NCI-H2107 (cell line): ENCODE results near the gene UNC13D.

Experiments
- DNase-seq: peaks from one replicate; lab custom pipeline; 2025; lab: John Stamatoyannopoulos, UW

Gene UNC13D

DNA sequence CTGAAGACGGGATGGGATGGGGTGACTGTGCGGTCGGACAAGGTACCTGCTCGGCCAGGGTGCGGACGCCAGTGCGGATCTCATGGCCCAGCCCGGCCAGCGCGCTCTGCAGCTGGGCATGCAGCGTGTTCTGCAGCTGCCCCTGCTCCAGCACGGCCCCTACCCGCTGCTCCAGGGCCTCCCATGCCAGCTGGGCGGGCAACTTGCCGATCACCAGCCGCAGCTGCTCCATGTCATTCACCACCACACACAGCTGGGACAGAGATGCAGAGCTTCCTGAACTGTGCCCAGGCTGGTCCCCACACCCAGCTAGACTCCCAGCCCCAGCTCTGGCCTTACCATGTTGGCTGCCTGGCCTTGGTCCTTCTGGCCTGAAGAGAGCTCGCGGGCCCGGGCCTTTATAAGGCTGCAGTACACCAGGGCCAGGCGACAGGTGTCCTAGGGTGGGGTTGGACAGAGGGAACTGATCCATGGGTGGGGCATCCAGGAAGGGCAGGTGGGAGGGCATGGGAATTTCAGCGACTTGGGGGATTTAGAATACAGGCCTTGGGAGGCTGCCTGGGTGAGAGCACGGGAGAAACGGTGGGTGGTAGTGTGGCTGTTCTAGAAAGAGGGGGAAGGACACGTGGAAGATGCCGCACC is 9.8 kb downstream of the UNC13D start:
- DNase-seq: no peak

DNA sequence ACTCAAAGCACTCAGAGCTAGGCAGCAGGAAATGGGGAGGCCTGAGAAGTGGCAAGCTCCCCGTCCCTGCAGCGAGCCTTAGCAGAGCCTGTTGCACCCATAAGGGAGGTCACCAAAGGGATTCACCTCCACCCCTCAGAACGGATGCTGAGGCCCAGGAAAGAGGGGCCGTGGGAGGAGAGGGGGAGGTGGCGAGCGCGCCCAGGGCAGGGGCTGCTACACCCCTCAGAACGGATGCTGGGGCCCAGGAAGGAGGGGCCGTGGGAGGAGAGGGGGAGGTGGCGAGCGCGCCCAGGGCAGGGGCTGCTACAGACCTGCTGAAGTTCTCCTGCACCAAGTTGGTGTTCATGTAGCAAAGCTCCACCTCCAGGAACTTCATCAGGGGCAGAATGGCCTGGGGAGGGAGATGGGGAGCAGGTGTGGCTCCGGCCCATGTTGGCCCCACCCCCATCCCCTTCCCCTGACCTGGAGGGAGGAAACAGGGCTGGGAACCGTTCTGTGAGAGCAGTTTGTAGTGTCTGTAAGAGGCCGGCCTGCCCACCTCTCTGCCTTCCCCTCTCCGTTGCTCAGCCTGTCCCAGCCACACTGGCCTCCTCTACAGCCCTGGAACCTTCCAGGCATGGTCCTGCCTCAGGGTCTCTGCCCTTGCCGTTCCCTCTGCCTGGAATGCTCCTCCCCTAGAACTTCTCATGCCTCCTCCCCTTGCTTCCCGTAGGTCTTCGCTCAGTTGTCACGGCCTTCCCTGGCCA is 11.4 kb downstream of the UNC13D start:
- DNase-seq: no peak

DNA sequence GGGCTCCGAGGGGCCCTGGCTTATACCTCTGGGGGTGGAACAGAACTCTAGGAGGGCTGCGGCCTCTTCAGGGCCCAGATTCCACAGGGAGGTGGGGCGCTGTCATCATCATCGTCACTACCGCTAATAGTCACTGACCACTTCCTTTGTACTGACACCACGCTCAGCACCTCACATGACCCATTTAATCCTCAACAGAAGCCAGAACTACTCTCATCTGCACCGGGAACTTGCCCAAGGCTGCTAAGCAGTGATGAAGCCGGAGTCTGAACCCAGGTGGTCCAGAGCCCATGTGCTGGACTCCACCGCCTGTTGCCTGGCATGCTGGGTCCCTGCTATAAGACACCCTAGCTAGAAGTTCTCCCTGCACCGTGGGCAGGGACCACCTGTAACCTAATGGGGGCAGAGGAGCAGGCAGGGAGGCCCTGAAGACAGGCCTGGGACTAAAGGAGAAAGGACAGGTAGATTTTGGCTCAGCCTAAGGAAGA is 12.0 kb downstream of the UNC13D start:
- DNase-seq: no peak

DNA sequence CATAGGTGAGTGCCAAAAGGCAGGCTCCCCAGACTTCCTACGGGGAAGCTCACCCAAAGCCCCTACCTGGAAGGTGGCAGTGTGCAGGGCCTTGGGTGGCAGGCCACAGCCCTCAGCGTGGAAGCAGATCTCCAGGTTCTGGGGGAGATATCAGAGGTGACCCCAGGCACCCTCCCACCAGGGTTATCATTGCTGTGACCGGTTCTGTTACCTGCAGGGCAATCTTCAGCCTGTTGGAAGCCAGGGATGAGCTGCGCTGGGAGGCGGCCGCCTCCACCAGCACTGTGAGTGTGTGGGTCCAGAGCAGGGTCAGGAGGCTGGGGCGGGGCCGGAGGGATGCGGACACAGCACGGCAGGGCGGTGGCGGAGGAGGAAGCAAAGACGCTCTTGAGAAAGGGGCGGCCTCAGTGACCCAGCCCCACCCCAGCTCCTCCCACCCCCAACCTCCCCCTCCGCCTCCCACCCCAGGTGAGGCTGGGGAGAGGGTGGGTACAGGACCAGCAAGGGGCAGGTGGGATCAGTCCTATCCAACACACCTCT is 13.1 kb downstream of the UNC13D start:
- no peak for DNase-seq

DNA sequence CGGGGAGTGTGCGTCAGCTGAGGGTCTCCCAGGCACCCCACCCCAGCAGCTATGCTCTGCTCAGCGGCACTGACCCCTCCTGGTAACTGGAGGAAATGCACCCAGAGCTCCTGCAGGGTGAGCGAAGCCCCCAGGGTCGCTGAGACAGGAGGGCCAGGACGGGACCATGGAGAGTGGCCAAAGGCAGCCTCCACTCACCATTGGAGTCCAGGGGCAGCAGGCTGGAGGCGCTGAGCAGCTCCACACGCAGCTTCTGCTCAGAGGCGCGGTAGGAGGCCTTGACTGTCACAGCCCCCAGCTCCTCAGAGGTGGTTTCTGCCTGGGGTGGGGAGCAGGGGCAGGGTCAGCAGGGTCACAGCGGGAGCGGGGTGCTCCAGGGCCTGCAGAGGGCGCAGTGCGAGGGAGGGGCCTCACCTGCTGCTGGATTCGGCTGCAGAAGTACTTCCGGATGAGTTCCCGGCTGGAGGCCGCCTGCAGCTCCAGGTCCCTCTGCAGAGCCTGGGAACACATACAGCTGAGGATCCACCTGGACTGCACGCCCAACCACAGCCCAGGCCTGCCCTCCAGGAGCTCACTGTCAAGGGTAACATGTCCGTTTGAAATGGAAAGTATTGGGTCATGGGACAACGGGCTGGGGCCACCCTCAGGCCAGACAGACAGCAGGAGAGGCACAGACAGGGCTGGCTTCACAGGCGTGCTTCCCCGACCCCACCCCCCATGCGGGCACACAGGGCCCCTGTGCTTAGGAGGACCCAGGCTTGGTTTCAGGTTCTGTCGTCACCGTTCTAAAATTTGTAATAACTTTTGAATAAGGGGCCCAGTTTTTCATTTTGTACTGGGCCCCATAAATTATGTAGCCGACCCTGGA is 13.8 kb downstream of the UNC13D start:
- no peak for DNase-seq

DNA sequence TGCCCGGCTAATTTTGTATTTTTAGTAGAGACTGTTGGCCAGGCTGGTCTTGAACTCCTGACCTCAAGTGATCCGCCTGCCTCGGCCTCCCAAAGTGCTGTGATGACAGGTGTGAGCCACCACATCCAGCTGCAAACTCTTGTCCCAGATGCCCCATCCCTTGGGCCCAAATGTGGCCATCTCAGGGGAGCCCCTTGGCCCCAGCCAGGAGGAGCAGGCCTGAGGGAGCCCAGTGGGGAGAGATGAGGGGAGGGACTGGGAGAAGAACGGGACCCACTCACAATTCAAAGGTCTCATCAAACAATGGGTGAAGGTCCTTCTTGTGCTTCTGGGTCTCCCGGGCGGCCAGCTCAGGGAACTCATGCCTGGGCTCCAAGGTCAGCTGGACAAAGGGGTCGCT is 14.5 kb downstream of the UNC13D start:
- DNase-seq: no peak

DNA sequence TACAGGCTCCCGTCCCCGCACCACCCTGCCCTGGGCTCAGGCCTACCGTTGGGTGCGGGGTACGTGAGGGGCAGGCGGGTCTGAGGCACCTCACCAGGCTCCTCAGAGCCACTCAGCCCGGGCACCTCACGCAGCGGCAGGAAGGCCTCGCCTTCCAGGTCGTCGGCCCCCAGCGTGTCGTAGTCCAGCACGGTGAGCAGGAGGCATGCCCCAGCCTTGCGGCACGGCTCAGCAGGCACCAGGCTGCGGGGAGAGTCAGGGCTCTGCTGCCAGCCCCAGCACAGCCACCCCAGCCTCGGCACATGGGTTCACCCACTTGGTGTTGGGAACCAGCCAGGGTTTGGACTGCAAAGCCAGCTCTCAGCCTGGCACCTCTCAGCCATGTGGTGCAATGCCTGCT is 15.5 kb downstream of the UNC13D start:
- DNase-seq: no peak

DNA sequence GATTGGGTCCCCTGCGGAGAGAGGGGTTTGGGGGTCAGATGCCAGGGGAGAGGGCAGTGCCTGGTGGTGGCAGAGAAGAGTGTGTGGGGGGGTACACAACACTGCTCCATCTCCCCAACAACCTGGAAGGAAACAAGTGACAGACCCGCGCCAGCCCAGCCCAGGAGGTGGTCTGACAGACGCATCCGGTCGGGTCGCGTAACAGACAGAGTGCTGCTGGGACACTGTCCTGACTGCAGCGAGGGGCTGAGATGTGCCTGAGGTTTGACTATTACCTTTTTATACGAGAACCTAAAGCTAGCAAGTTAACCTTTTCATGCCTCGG is 16.2 kb downstream of the UNC13D start:
- DNase-seq: no peak

DNA sequence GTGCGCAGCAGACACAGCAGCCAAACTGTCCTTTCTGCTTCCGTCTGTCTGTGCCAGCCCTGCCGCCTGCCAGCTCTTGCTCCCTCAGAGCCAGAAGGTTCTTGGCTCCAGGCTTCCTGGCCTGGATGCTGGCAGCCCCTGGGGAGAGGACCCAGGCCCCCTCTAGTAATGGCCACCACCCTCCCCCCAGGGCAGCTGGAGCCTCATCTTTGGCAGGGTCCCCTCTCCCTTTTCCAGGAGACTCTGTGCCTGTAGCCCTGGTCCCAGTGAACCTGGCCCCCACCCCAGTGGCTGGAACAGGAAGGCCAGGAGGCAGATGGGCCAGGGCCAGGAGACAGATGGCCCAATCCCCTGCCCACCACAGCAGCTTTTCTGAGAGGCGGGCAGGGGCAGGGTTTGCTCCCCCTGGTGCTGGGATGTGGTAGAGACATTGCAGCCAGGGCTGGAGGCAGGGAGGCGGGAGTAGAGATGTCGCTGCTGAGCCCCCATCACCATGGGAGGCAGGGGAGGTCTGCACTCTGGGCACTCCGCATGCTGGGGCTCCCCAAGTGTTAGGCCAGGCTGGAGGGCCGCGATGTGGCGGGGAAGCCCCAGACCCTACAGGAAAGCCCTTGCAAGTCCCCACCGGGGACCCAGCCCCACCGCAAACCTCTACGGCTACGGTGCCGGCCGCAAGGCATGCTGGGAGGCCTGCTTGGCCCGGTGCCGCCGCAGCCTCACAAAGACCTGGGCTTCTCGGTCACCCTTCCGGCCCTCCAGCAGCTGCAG is 16.7 kb downstream of the UNC13D start:
- peak; percentile 72 for DNase-seq

DNA sequence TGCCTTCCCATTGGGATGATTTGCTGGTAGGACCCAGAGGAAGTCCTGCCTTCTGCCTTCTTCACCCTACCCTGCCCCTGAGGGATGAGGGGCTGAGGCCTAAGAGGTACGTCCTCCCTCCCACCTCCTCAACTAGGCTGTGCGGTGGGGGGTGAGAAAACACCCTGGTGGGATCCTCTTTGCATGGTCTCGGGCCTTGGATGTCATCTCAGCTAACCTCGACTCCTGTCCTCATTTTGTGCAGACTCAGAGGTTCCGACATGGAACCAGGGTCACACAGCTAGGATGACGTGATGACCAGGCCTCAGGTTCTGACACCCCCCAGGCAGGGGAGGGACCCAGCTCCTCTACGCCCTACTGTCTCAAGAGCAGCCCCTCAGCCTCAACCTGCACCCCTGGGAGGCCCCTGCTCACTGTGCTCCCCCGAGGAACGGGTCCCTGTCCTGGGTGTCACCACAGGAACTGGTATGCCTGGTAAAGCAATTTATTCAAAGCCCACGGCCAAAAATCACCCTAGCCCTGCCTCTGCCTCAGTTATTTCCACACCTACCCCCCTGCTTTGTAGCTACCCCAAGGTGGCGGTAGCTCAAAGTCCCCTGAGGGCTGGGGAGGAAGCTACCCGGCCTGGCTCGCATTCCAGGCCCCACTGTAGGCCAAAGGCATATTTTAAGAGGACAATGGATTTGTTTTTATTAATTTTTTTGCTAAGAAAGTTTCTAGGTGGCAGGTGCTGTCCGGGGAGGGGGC is 17.5 kb downstream of the UNC13D start:
- no peak for DNase-seq

DNA sequence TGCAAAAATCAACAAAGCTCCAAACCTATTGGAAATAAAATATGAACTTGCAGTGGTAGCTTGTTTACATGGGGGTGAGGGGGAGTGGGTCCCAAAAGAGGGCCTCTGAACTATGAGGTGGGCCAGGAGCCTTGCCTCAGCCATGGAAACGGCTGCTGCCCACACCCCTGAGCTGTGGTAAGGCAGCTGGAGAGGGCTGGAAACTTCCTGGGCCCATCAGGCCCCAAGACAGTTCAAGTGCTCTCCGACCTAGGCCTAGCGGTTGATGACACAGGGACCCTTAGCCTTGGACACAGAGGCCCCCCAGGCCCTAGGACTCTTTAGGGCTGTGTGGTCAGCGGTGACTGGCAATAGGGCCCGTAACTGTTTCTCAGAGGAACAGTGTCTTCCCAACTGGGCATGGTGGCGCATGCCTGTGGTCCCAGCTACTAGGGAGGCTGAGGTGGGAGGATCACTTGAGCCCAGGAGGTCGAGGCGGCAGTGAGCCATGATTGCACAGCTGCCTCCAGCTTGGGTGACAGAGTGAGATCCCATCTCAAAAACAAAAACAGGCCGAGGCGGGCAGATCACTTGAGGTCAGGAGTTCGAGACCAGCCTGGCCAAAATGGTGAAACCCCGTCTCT is 18.3 kb downstream of the UNC13D start:
- no peak for DNase-seq

DNA sequence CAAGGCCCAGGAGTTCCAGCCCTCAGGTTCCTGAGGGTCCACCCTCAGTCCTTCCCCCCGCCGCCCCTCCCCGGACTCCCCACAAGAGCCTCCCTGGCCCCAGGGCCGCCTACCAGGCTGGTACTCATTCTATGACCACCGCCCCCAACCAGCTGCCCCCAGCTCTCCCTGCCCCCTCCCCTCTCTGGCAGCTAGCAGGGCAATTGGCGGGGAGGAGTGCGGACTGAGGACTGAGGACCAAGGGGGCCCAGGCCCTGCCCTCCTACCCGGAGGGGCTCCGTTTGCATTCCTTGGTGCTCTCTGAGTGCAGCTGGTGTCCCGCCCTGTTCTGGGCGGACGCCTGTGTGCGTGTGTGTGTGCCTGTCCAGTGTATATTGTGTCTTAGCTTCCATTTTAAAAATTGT is 19.1 kb downstream of the UNC13D start:
- no peak for DNase-seq

DNA sequence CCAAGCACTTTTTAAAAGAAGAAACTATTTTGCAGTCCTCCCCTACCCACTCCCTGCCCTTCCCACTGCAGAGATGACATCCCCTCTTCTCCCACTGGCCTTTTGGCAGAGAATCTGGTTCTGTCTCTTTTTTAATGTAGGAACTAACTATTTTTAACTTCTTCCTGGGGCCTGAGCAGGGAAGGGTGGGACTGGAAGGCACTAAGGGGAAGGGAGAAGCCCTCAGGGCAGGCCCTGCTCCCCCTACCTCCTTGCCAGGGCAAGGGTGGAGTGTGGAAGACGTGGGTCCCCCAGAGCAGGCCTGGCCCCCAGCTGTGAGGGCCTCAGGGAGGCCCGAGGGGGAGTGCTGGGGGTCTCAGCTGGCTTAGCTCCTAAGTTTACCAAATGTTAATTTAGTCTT is 19.5 kb downstream of the UNC13D start:
- DNase-seq: no peak

DNA sequence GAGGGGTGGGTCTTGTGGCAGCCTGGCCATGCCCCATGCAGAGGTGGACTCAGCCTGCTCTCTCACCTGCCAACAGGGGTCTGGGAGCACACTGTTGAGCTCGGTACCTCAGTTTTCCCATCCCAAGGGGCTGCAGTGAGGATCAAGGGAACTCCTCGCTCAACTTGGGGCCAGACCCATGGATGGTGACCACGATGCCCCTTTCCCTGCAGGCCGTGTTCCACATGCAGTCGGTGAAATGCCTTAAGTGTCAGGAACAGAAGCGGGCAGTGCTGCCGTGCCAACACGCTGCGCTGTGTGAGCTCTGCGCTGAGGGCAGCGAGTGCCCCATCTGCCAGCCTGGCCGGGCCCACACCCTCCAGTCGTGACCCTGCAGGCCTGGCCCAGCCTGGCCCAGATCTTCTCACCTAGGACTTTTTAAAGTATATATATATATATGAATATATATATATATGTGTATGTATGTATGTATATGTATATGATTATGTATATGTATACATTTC is 20.1 kb downstream of the UNC13D start:
- no peak for DNase-seq

DNA sequence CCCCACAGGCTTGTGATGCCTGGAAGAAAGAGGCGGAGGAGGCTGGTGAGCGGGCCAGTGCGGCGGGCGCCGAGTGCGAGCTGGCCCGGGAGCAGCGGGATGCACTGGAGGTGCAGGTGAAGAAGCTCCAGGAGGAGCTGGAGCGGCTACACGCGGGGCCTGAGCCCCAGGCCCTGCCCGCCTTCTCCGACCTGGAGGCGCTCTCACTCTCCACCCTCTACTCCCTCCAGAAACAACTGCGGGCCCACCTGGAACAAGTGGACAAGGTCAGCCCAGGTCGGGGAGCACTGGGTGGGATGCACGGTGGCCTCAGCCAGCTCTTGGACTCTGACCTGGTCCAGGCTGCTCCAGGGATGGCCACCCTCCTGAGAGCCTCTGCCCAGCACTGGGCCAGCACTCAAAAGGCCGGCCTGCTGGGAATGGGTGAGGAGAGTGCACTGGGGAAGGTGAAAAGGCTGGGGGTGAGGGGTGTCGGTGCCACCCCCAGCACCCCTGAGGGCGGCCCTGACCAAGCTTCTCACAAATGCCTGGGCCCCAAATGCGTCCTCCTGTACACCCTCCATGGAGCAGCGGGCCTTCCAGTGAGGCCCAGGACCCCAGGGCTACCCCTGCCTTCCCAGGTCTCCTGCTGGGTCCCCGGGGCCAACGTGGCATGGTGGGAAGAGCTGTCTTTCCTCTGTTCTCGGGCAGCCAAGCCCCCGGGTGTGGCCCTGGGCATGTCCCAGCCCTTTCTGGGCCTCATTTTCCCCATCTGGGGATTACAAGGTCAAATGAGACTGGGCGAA is 20.8 kb downstream of the UNC13D start:
- DNase-seq: no peak

DNA sequence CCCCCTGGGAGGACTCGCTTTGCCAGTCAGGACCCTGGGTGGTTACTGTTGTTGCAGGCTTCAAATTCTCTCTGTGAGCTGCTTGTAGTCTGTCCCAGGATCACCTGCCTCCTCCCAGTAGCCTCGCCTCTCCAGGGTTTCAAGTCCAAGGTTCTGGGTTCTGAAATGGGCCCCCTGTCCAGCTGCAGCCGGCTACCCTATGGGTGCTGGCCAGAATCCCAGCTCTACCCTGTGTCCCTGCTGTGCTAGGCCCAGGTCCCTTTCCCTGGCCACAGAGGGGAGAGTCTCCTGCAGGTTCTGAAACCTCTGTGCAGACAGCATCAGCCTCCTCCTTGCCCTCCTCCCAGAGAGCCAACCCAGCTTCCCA is 21.4 kb downstream of the UNC13D start:
- DNase-seq: no peak

DNA sequence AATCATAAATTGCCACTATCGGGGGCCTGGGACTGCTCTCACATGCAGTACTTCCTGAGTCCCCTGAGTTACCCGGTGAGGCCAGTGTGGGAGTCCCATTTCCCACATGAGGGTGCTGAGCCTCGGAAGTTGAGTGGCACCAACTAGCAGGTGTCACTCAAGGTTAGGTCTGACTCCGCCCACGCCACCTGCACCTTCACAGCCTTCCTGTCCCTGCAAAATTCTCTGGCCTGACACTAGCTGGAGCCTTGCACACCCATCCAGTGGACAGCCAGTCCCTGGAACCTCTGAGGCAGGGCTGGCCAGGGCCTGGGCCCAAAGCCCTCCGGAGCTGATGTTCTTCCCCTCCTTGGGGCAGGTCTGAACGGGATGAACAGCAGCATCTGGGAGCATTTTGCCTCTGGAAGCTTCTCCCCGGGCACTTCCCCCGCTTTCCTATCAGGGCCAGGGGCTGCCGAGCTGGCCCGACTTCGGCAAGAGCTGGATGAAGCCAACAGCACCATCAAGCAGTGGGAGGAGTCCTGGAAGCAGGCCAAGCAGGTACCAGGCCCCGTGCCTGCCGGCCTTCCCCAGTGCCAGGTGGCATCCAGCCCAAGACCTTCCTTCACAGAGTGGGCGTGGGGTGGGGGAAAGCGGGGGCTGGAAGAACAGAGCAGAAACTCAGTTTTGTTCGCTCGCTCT is 21.9 kb downstream of the UNC13D start:
- no peak for DNase-seq

DNA sequence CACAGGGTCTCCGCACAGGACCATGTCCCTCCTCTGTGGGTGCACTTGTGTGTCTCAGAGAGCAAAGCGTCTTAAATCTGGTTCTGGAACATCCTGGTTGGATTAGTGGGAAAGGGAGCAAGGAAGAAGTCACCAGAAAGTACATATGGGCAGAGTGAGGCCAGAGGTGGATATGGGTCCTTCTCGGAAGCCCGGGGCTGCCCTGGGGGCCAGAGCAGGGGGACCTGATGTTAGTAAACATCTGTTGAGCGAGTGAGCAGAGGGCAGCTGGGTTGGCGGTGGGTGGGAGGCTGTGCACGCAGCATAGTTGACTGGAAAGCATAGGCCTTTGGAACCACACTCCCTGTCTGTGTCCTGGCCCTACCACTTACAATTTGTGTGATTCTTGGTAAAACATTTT is 22.7 kb downstream of the UNC13D start:
- DNase-seq: no peak
